ENCODE data around the gene SYS1.

Gene SYS1

GRCh38 chr20:45408646-45409213 lies 45.8 kb downstream of the SYS1 start:
- in situ Hi-C loops (cut with MboI; ENCODE audit: low sequenced_read_pairs): no loop called here

- in situ Hi-C loops (cut with MboI; ENCODE audit: low sequenced_read_pairs): no loop called here
Measured at GRCh38 chr20:45409521-45410272, 46.7 kb downstream of the SYS1 start.

- in situ Hi-C loops (cut with MboI; ENCODE audit: low sequenced_read_pairs): no loop called here
Measured at GRCh38 chr20:45410887-45411286, 47.9 kb downstream of the SYS1 start.

- in situ Hi-C loops (cut with MboI; ENCODE audit: low sequenced_read_pairs): no loop called here
Measured at GRCh38 chr20:45412653-45413052, 49.7 kb downstream of the SYS1 start.

GRCh38 chr20:45413479-45413878 lies 50.5 kb downstream of the SYS1 start:
- in situ Hi-C loops (cut with MboI; ENCODE audit: low sequenced_read_pairs): no loop called here

- in situ Hi-C loops (cut with MboI; ENCODE audit: low sequenced_read_pairs): no loop called here
Measured at GRCh38 chr20:45415822-45416637, 53.1 kb downstream of the SYS1 start, which contains the start of gene PIGT. Gene PIGT, plus strand, starts transcription at chr20:45416141. Its CDS starts 16 bp downstream, at chr20:45416157.

DNA sequence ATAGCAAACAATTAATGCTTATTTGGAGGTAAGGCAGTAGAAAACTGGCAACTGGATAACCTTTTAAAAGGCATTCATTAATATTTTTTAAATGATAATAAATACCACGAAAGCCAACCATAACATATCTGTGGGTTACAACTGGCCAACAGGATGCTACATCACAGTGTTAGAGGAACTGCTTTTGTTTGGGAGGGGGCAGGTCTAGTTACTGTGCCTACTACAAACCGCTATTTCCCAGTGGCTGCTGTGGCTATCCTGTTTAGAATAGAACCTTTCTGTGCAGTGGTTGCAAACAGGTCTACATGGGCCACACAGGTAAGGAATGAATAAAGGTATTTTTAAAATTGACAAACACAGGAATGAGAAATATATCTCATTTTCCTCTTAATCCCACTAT lies 54.0 kb downstream of the SYS1 start:
- in situ Hi-C loops (cut with MboI; ENCODE audit: low sequenced_read_pairs): no loop called here
